K562 (cell line): ENCODE measurements around the gene MBNL2. TPM values are rescaled to one million over a fixed set of nuclear protein-coding genes. Genes with fewer than 3 reads are reported as not detected.
A peak's percentile ranks its signal among the peaks of the same experiment; 100 is the strongest.

Source experiments
- ATAC-seq: fragments of 200-7000 bp; cut with Tn5 transposase; 3 replicates; pipeline ENCODE4 v1.9.1; 2020; ENCODE audit warnings: moderate library complexity
- BruUV-seq: library from RNA; stranded (reverse); fragments of 400-500 nt; replicated peaks from 2 replicates; lab custom pipeline; 2021; lab: Mats Ljungman, UMichigan
- CTCF ChIA-PET: fragments of 300-600 bp; formaldehyde crosslinking; extraction: SDS; loops from one replicate; lab custom pipeline; 2021; ENCODE audit warnings: low intra/inter-chr PET ratio; lab: Yijun Ruan, JAX
- POLR2A ChIA-PET: fragments of 300-600, 350-650 bp; sonication (Branson Sonifier 250); formaldehyde crosslinking; extraction: SDS; loops from one replicate; lab custom pipeline; 2021; ENCODE audit warnings: antibody characterized with exemption, inconsistent platforms; lab: Yijun Ruan, JAX
- DNase-seq, 4 experiments: peaks; one replicate each; pipeline versions ENCODE4 v3.0.0 to v3.0.0-alpha.2; 2011 to 2018; ENCODE audit warnings: low spot score in 3 of 4, mixed read lengths in 3 of 4; ENCODE audit errors: extremely low read depth in 1 of 4
- FAIRE-seq: peaks from 2 replicates; lab custom pipeline; 2011; peaks lifted over from hg19 to GRCh38; lab: Jason Lieb, UNC
- H2AFZ ChIP-seq: 2 replicates; pipeline ENCODE4 v1.6.0; 2011; ENCODE audit warnings: low read depth, low read length, control low read depth, inconsistent platforms
- H3K27ac ChIP-seq: fragments of 200-600 bp; 3 replicates; pipeline ENCODE4 v1.8.0; 2011; ENCODE audit warnings: low read depth, mild to moderate bottlenecking, control low read depth, inconsistent platforms, low read length, moderate library complexity, mixed read lengths; ENCODE audit errors: extremely low read depth
- H3K27me3 ChIP-seq, 2 experiments: fragments of 300-600 bp in 1 of 2; 2 replicates in 1 of 2; 3 replicates in 1 of 2; pipeline versions ENCODE4 v1.6.0 to v1.8.0; 2011; ENCODE audit warnings: inconsistent platforms in 2 of 2, low read length in 2 of 2, mild to moderate bottlenecking in 1 of 2, mixed read lengths in 1 of 2, moderate library complexity in 1 of 2; ENCODE audit not compliant: control insufficient read depth in 2 of 2, insufficient read depth in 2 of 2
- H3K36me3 ChIP-seq: fragments of 300-600 bp; 3 replicates; pipeline ENCODE4 v1.8.0; 2011; ENCODE audit warnings: mild to moderate bottlenecking, low read length, inconsistent platforms; ENCODE audit not compliant: control insufficient read depth, insufficient read depth
- H3K4me1 ChIP-seq, 2 experiments: fragments of 200-600 bp in 1 of 2; replicated peaks in 1 of 2; 2 replicates in 1 of 2; 3 replicates in 1 of 2; pipeline versions ENCODE4 v1.5.1 to v1.8.0; 2011; ENCODE audit warnings: inconsistent platforms in 2 of 2, low read length in 2 of 2, mild to moderate bottlenecking in 1 of 2, mixed read lengths in 1 of 2, moderate library complexity in 1 of 2; ENCODE audit not compliant: control insufficient read depth in 2 of 2, insufficient read depth in 2 of 2
- H3K4me2 ChIP-seq: 2 replicates; pipeline ENCODE4 v1.6.1; 2011; ENCODE audit warnings: low read length, control low read depth, inconsistent platforms, mixed read lengths; ENCODE audit not compliant: insufficient read depth
- H3K4me3 ChIP-seq: fragments of 200-600 bp; sonication (generic), shearing (Covaris generic); 2 replicates; pipeline ENCODE4 v1.5.1; 2016; ENCODE audit warnings: control low read depth, inconsistent platforms
- H3K79me2 ChIP-seq: fragments of 200-600 bp; 3 replicates; pipeline ENCODE4 v1.8.0; 2011; ENCODE audit warnings: low read length, inconsistent platforms; ENCODE audit not compliant: control insufficient read depth, insufficient read depth
- H3K9ac ChIP-seq, 2 experiments: 2 replicates each; pipeline versions ENCODE4 v1.6.0 to v1.6.1; 2011; ENCODE audit warnings: low read depth in 2 of 2, low read length in 2 of 2, control low read depth in 1 of 2, inconsistent platforms in 1 of 2, mild to moderate bottlenecking in 1 of 2, mixed read lengths in 1 of 2; ENCODE audit not compliant: insufficient read depth in 1 of 2
- H3K9me1 ChIP-seq: one replicate; pipeline ENCODE4 v1.6.0; 2011; ENCODE audit warnings: inconsistent platforms, mild to moderate bottlenecking, low read length, moderate library complexity; ENCODE audit not compliant: control insufficient read depth, insufficient read depth
- H3K9me3 ChIP-seq: replicated peaks from 2 replicates; pipeline ENCODE4 v1.5.1; 2011; ENCODE audit warnings: low read depth, low read length, inconsistent platforms; ENCODE audit not compliant: control insufficient read depth, insufficient read depth
- H4K20me1 ChIP-seq: replicated peaks from 2 replicates; pipeline ENCODE4 v1.6.1; 2011; ENCODE audit warnings: low read length, inconsistent platforms, mixed read lengths; ENCODE audit not compliant: control insufficient read depth, insufficient read depth
- CHD1 ChIP-seq: fragments of 200-600 bp; sonication (generic); IDR thresholded peaks from one replicate; pipeline ENCODE4 v1.6.1; 2012; ENCODE audit warnings: mild to moderate bottlenecking, moderate library complexity, low read length, inconsistent platforms
- NR2C2 ChIP-seq, 2 experiments: fragments of 200-800 bp in 1 of 2; sonication (Bioruptor generic) in 1 of 2; sonication (generic) in 1 of 2; formaldehyde crosslinking in 1 of 2; IDR thresholded peaks; 2 replicates each; pipeline versions ENCODE4 v1.6.1 to v1.8.0; 2016 to 2022; ENCODE audit warnings: mild to moderate bottlenecking in 1 of 2, missing compliant biosample characterization in 1 of 2, missing genetic modification characterization in 1 of 2, missing genetic modification reagents in 1 of 2
- PTRF ChIP-seq: fragments of 450-650 bp; IDR thresholded peaks from 2 replicates; pipeline ENCODE4 v1.6.1; 2016; ENCODE audit warnings: mild to moderate bottlenecking, missing genetic modification characterization, missing compliant biosample characterization
- RBBP5 ChIP-seq: fragments of 200-600 bp; sonication (generic); IDR thresholded peaks from 2 replicates; pipeline ENCODE4 v1.6.1; 2012; ENCODE audit warnings: borderline replicate concordance, mild to moderate bottlenecking, low read length, control low read depth, inconsistent platforms; ENCODE audit not compliant: insufficient read depth, poor library complexity, severe bottlenecking
- ZFP91 ChIP-seq: sonication (generic); formaldehyde crosslinking; IDR thresholded peaks from 2 replicates; pipeline ENCODE4 v1.8.0; 2022; ENCODE audit warnings: mild to moderate bottlenecking, missing genetic modification reagents
- ZFX ChIP-seq: sonication (generic); formaldehyde crosslinking; IDR thresholded peaks from 2 replicates; pipeline ENCODE4 v1.8.0; 2022; ENCODE audit warnings: mild to moderate bottlenecking, missing genetic modification reagents, moderate library complexity
- WGBS: fragments of 100-300 bp; shearing (Covaris generic); methylation state at CpG from one replicate; pipeline ENCODE4 v1.1.6; 2016; ENCODE audit warnings: low coverage, mixed read lengths; ENCODE audit not compliant: insufficient coverage; ENCODE audit errors: missing lambda C conversion rate; 5-methylcytosine and 5-hydroxymethylcytosine counted together
- in situ Hi-C: fragments of 300-500 bp; cut with MboI; formaldehyde crosslinking; loops from 4 replicates; pipeline ENCODE4 v1.15.0; 2018; ENCODE audit warnings: inconsistent platforms, mixed read lengths
- intact Hi-C: fragments of 100-400 bp; cut with micrococcal nuclease; formaldehyde crosslinking; loops from 2 replicates; pipeline ENCODE4 v1.14.2; 2022
- polyA plus RNA-seq, 8 experiments: library from polyadenylated mRNA; depleted of rRNA in 4 of 8; stranded (reverse) in 5 of 8; unstranded in 3 of 8; fragments of >200 nt; fragmentation: Nextera tagmentation in 2 of 8; fragmentation: Illumina TruSeq in 1 of 8; extraction: Ambion mirVana in 2 of 8; extraction: Trizol in 1 of 8; gene quantifications; 2 replicates each; pipeline versions ENCODE4 v1.2.1 to v1.2.3, GENCODE V29; 2011 to 2014; ENCODE audit warnings: inconsistent platforms in 1 of 8, missing spikeins in 1 of 8
- total RNA-seq, 7 experiments: library from RNA; depleted of rRNA in 6 of 7; stranded (reverse); fragments of >200 nt in 6 of 7; fragmentation: Illumina TruSeq in 2 of 7; extraction: Trizol in 2 of 7; gene quantifications; 2 replicates each; pipeline versions ENCODE4 v1.2.1 to v1.2.3, GENCODE V29; 2011 to 2021; ENCODE audit warnings: low replicate concordance in 1 of 7

The MBNL2 gene
- total and polyA plus RNA-seq, 9 of the 15 experiments (the other 6 are each of a cell fraction or from before 2014, with no cell fraction given) = 7.0 to 24.8 (median 13.8) TPM

- H3K36me3 ChIP-seq = no peaks in the 10 kb centered on the region; the same call in 2 of the 3 replicates
- H3K4me2 ChIP-seq = peak overlapping the region; percentile 86
- peak; percentile 37 for ATAC-seq
- H3K79me2 ChIP-seq = peaks cover 92% of the 10 kb centered on the region
- CTCF ChIA-PET = no interaction called here
- H2AFZ ChIP-seq = no peak overlapping the region
- no TSS peak for BruUV-seq
- intact Hi-C loops = loop anchor here (5.0 to 10.0 kb wide), 2 partner anchors 116 to 209 kb away; partner anchors contain the start of gene RAP2A
- peak in 1 of 4 experiments; percentile 37 for DNase-seq
- peak overlapping the region; percentile 81 for H3K27ac ChIP-seq
- POLR2A ChIA-PET = interaction anchor here (0.5 to 3.6 kb wide), 6 partner anchors 13 to 674 kb away, joined by 3 to 15 read pairs (median 4); no protein-coding TSS in a partner anchor
- no peaks in the 10 kb centered on the region for H3K9me3 ChIP-seq
- H3K9me1 ChIP-seq = no peaks in the 10 kb centered on the region
- peaks cover 0 to 34% of the 10 kb centered on the region in 2 experiments; a peak in 4 of 5 replicates for H3K4me1 ChIP-seq
- 6% methylated on average over 7 of the region's 8 CpGs for WGBS
- H3K4me3 ChIP-seq = peak overlapping the region; percentile 63
- peak overlapping the region; percentile 85 to 86; a peak in 3 of 4 replicates for H3K9ac ChIP-seq
- no peaks in the 10 kb centered on the region for H3K27me3 ChIP-seq
- FAIRE-seq = no peak
- in situ Hi-C loops = no loop called here
- peaks cover 15% of the 10 kb centered on the region for H4K20me1 ChIP-seq
- TF ChIP-seq PTRF = no peak
- peak; percentile 69 for TF ChIP-seq CHD1
- TF ChIP-seq ZFP91 (CRISPR knock-in tag) = no peak
- TF ChIP-seq NR2C2 (CRISPR knock-in tag; IDR thresholded peaks at IDR 0.05) = no peak
- TF ChIP-seq NR2C2 (tag; IDR thresholded peaks at IDR 0.05) = peak; percentile 0; the same call in 1 of the 2 replicates
- peak; percentile 61 for TF ChIP-seq ZFX (CRISPR knock-in tag)
- TF ChIP-seq RBBP5 = peak; percentile 8
Measured at GRCh38 chr13:97226013-97226412, 3.9 kb downstream of the MBNL2 start.
